Choroid plexus epithelial cell (primary cell): ENCODE data around the gene KRTAP5-3.

Source experiments
- DNase-seq: peaks from one replicate; pipeline ENCODE4 v3.0.0-alpha.2; 2010; ENCODE audit warnings: low read depth
- H3K4me3 ChIP-seq: 2 replicates; pipeline ENCODE4 v1.5.1; 2011; ENCODE audit warnings: low read depth, mild to moderate bottlenecking, control low read depth, low read length, moderate library complexity
- TF ChIP-seq, protein P1 (sequence below): conservative IDR thresholded peaks from 2 replicates; pipeline ENCODE4 v1.5.1; 2011; ENCODE audit warnings: low read depth, mild to moderate bottlenecking, control low read depth, inconsistent platforms, low read length, moderate library complexity

Gene KRTAP5-3

DNA sequence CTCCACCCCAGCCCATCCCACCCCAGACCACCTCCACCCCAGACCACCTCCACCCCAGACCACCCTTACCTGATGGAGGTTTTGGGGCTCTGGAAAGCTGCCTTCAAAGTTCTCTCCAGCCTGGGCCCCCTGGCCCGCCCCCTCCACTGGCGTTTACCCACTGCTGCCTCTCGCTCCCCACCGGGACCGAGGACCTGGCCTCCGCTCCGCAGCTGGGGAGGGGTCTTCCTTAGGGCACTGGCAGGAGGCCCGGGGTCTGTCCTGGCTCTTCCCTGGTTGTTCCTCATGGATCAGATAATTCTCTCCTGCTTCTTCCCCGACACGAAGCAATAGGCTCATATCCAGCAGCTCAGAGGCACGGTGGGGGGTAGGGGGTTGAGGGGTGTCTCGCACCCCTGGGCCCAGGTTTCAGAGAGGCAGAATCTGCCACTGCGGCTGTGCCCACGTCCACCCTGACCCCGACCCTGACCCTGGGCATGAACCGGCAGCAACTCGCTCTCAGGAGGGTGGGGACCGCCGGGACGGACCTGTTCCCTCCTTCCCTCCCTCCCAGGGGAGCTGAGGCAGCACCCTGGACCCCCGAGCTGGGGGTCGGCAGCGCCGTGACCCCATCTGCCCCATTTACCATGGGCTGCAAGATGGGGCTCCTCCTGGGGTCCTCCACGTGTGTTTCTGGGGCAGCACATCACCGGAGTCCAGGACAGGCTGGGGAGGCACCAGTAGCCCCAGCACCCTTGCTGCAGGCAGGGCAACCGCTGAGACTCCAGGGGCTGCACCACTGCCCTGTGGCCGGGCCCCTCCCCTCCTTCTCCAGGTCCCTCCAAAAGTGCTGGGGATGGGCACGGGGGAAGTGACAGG is 34.3 kb upstream of the KRTAP5-3 start:
- TF ChIP-seq, protein P1, sequence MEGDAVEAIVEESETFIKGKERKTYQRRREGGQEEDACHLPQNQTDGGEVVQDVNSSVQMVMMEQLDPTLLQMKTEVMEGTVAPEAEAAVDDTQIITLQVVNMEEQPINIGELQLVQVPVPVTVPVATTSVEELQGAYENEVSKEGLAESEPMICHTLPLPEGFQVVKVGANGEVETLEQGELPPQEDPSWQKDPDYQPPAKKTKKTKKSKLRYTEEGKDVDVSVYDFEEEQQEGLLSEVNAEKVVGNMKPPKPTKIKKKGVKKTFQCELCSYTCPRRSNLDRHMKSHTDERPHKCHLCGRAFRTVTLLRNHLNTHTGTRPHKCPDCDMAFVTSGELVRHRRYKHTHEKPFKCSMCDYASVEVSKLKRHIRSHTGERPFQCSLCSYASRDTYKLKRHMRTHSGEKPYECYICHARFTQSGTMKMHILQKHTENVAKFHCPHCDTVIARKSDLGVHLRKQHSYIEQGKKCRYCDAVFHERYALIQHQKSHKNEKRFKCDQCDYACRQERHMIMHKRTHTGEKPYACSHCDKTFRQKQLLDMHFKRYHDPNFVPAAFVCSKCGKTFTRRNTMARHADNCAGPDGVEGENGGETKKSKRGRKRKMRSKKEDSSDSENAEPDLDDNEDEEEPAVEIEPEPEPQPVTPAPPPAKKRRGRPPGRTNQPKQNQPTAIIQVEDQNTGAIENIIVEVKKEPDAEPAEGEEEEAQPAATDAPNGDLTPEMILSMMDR = no peak
- no peak overlapping the region for H3K4me3 ChIP-seq
- no peak for DNase-seq

DNA sequence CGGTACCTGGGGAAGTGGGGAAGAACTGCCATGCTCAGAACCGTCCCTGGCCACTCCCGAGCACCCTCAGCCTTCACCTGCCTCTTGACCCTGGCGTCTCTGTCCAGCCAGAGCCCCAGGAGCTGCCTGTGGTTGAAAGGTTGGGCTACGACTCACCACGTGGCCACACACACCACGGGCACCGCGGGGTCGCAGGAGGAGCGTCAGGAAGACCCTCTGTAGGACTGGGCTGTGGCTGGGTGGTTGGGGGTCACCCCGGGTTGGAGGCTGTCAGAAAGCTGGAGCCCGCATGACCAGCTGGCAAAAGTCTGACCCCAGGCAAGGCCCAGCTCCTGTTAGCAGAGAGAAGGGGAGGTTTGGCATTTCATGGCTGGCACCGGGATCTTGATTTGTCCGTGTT is 32.8 kb upstream of the KRTAP5-3 start:
- no peak for DNase-seq
- H3K4me3 ChIP-seq = no peak overlapping the region
- TF ChIP-seq, protein P1 = no peak

DNA sequence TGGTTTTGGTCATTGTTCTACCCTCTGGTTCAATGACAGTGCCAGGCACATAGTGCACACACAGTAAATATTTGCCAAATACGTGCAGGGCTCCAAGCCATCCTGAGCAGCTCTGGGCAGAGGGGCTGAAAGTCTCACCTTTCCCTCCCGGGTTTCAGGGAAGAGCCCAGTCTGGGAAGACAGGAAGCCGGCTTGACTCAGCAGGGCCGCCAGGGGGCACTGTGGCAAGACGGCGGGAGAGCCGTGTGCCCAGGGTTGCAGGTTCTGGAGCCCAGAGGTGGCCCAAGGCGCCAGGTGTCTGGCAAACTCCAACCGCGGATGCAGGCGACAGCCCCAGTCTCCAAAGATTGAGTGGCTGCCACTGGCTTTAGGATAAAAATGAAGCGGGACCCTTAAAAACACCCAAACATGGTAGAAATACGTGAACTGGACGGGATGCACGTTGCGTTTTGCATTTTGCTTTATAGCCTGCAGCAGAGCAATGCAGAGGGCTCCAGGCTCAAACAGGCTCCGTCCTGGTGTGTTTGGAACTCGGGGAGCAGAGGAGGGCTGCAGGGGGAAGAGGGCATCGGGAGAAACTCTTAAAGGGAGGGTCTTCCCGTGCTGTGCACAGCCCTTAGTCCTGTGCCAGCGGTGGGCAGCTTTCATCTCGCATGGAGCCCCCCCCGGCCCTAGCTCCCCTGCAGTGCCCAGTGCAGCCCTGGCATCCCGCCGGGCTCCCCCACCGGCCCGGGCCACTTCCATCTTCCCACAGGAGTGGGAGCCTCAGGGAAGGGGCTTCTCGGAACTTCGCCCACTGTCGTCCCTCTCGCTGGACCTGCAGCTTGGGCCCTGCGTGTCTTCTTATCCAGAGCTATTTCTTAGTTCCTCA is 32.0 kb upstream of the KRTAP5-3 start:
- H3K4me3 ChIP-seq = no peak overlapping the region
- peak; percentile 37 for DNase-seq
- TF ChIP-seq, protein P1 = peak; percentile 81

DNA sequence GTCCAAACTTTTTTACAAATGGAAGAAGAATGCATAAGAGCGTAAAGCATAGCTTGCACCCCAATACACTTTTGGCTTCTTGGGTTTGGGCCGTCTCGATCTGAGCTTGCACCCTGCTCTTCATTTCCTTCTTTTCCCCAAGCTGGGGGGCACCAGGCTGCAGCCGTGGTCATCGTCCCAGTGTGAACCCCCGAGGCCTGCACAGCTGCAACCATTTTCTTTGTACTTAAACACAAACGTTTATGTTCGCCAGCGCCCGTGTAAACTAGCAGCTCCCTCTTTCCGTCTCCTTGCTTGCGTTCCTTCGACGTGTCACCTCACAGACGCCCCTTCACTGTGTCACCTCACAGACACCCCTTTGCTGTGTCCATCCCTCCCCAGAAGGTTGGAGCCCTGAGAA is 31.4 kb upstream of the KRTAP5-3 start:
- no peak overlapping the region for H3K4me3 ChIP-seq
- DNase-seq = no peak
- TF ChIP-seq, protein P1 = no peak

DNA sequence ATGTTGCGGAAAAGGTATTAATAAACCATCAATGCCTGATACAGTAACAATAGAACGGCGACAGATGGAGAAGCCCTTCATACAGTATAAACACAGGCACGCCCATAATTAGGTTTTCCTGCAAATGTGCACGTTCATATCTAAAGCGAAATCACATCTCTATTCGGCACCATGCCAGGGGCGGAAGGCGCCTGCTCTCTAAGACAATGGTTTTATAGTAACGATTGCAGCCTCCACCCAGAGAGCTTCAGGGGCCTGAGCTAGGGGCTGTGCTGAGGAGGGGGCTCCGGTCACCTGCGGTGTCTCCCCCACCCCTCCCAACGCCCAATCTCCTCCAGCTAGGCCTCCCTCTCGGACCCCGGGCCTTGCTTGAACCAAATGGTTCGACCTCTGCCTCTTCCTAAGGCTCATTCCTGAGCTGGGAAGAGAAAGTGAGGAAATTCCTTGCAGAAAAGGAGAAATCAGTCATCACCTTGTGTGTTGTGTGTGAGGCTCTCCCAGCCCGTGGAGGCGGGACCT is 30.9 kb upstream of the KRTAP5-3 start:
- TF ChIP-seq, protein P1 = no peak
- no peak overlapping the region for H3K4me3 ChIP-seq
- DNase-seq = no peak

DNA sequence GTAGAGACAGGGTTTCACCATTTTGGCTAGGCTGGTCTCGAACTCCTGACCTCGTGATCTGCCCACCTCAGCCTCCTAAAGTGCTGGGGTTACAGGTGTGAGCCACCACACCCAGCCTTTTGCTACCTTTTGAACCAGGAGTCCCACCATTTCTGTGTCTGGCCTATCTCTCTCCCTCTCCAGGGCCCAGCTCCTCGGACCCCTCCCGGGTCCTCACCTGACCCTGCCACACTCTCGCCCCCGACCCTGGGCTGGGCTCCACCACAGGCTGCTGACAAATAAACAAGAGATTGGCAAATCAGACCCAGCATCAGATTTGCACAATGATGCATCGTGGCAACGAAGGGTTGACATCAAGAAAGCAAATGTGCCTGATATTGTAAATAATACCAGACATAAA is 30.1 kb upstream of the KRTAP5-3 start:
- TF ChIP-seq, protein P1 = no peak
- no peak for DNase-seq
- H3K4me3 ChIP-seq = no peak overlapping the region
